Measurements from ENCODE around the gene CLOCK.

DNA sequence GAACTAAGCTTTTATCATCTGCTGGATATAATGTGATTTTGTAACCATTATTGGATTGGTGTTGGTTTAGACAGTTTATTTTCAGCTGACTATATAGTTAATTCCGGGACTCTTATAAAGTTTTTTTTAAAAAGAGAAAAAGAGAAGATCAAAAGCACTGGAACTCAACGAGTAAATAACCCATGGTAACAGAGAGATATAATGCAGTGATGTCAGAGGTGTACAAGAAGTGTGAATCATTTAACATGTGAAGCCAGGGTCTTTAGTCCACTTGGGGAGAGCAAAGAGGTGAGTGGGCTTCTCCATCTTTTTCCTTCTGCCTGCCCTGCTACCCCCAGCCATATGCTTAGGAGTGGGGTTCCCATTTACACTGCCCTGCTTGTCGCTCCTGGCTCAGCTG, 147.7 kb downstream of the CLOCK start:
- TF ChIP-seq CTCF (conservative IDR thresholded peaks at IDR 0.05; ENCODE audit: low read length) (no peak), EZH2phosphoT487 (IDR thresholded peaks at IDR 0.05; ENCODE audit: borderline replicate concordance) (no peak)

All from Loucy (cell line).